Left ventricle myocardium inferior (tissue), 1 donor: ENCODE measurements around the gene P3H2. TPM values are rescaled to one million over a fixed set of nuclear protein-coding genes. Genes with fewer than 3 reads are reported as not detected.

ENCODE experiments used
- DNase-seq: peaks from one replicate; pipeline ENCODE4 v3.0.0-alpha.2; 2020
- H3K27ac ChIP-seq: fragments of 200-600 bp; replicated peaks from 2 replicates; pipeline ENCODE4 v1.8.0; 2021
- H3K27me3 ChIP-seq: fragments of 200-600 bp; 2 replicates; pipeline ENCODE4 v1.8.0; 2021; ENCODE audit warnings: low read depth
- H3K36me3 ChIP-seq: fragments of 200-600 bp; 2 replicates; pipeline ENCODE4 v1.8.0; 2021
- H3K4me1 ChIP-seq: fragments of 200-600 bp; 2 replicates; pipeline ENCODE4 v1.8.0; 2021
- H3K4me3 ChIP-seq: fragments of 200-600 bp; 2 replicates; pipeline ENCODE4 v1.8.0; 2021; ENCODE audit warnings: mild to moderate bottlenecking, moderate library complexity
- H3K9me3 ChIP-seq: fragments of 200-600 bp; replicated peaks from 2 replicates; pipeline ENCODE4 v1.8.0; 2021
- CTCF ChIP-seq: fragments of 200-600 bp; IDR thresholded peaks from 2 replicates; pipeline ENCODE4 v1.8.0; 2021; ENCODE audit warnings: antibody characterized with exemption, mild to moderate bottlenecking, borderline replicate concordance
- intact Hi-C: fragments of 100-400 bp; cut with micrococcal nuclease; formaldehyde crosslinking; loops from one replicate; pipeline ENCODE4 v1.11.0; 2022
- total RNA-seq: library from RNA; stranded (reverse); fragmentation: NEBNext Ultra II Directional; extraction: Animal tissue kit (Norgen Biotek cat#: 25700); gene quantifications from one replicate; pipeline ENCODE4 v1.2.1, GENCODE V29; 2021
- donor health status: DM: no; HTN: yes; CAD: no; lungs with severe emphysema.

The P3H2 gene
- total RNA-seq, 1 donor from 2014 or later: 0.82 TPM

GRCh38 chr3:189945935-189946709 is 174.6 kb downstream of the P3H2 start:
- Histone ChIP-seq H3K4me1 (no peaks in the 10 kb centered on the region), H3K9me3 (no peaks in the 10 kb centered on the region), H3K36me3 (no peaks in the 10 kb centered on the region), H3K27ac (no peak overlapping the region), H3K4me3 (no peak overlapping the region), H3K27me3 (peaks cover 23% of the 10 kb centered on the region)
- TF ChIP-seq CTCF: no peak
- DNase-seq: no peak
- intact Hi-C loops: loop anchor here (10.0 kb wide), 1 partner anchor 671 kb away; no protein-coding TSS in a partner anchor

- intact Hi-C loops: loop anchor here (10.0 kb wide), 1 partner anchor 670 kb away; no protein-coding TSS in a partner anchor
- peaks cover 18% of the 10 kb centered on the region for H3K27me3 ChIP-seq
- no peak for DNase-seq
- no peaks in the 10 kb centered on the region for H3K36me3 ChIP-seq
- TF ChIP-seq CTCF: no peak
- no peak overlapping the region for H3K27ac ChIP-seq
- no peaks in the 10 kb centered on the region for H3K4me1 ChIP-seq
- H3K9me3 ChIP-seq: no peaks in the 10 kb centered on the region
- H3K4me3 ChIP-seq: no peak overlapping the region
Observed at GRCh38 chr3:189944285-189945145, 176.2 kb downstream of the P3H2 start.

- no peak for TF ChIP-seq CTCF
- no peak for DNase-seq
- H3K9me3 ChIP-seq: no peaks in the 10 kb centered on the region
- intact Hi-C loops: loop anchor here (10.0 kb wide), 1 partner anchor 668 kb away; no protein-coding TSS in a partner anchor
- no peaks in the 10 kb centered on the region for H3K4me1 ChIP-seq
- peaks cover 18% of the 10 kb centered on the region for H3K27me3 ChIP-seq
- H3K27ac ChIP-seq: no peak overlapping the region
- H3K36me3 ChIP-seq: no peaks in the 10 kb centered on the region
- H3K4me3 ChIP-seq: no peak overlapping the region
Observed at GRCh38 chr3:189942948-189943347, 177.7 kb downstream of the P3H2 start.

GRCh38 chr3:189941679-189942078 is 179.0 kb downstream of the P3H2 start:
- Histone ChIP-seq H3K9me3 (peaks cover 10% of the 10 kb centered on the region), H3K4me3 (no peak overlapping the region), H3K4me1 (no peaks in the 10 kb centered on the region), H3K27ac (no peak overlapping the region), H3K36me3 (no peaks in the 10 kb centered on the region), H3K27me3 (peaks cover 18% of the 10 kb centered on the region)
- intact Hi-C loops: loop anchor here (10.0 kb wide), 1 partner anchor 667 kb away; no protein-coding TSS in a partner anchor
- no peak for DNase-seq
- no peak for TF ChIP-seq CTCF

GRCh38 chr3:189941125-189941524 is 179.6 kb downstream of the P3H2 start:
- DNase-seq: no peak
- intact Hi-C loops: loop anchor here (10.0 kb wide), 1 partner anchor 666 kb away; no protein-coding TSS in a partner anchor
- TF ChIP-seq CTCF: no peak

More at GRCh38 chr3:189941125-189941524, 179.6 kb downstream of the P3H2 start:
- peaks cover 14% of the 10 kb centered on the region for H3K9me3 ChIP-seq
- H3K4me3 ChIP-seq: no peak overlapping the region
- H3K27me3 ChIP-seq: peaks cover 17% of the 10 kb centered on the region
- no peak overlapping the region for H3K27ac ChIP-seq
- H3K4me1 ChIP-seq: no peaks in the 10 kb centered on the region
- H3K36me3 ChIP-seq: no peaks in the 10 kb centered on the region
